ENCODE results near the gene HIVEP3. TPM values are rescaled to one million over a fixed set of nuclear protein-coding genes. Genes with fewer than 3 reads are reported as not detected.

The HIVEP3 gene
- total RNA-seq, 1 experiment from 2014 or later, result 1.4 TPM

DNA sequence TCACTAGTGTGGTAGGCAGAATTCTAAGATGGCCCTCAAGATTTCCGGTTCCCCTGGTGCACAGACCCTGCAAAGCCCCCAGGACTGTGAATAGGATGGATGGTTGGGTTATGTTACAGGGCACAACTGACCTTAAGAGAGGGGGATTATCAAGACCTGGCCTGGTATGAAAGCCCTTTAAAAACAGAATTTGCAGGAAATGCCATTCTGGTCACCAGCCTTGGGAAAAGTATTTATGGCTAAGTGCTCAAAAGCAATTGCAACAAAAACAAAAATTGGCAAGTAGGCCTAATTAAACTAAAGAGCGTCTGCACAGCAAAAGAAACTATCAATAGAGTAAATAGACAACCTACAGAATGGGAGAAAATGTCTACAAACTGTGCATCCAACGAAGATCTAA is 289.6 kb downstream of the HIVEP3 start:
- H3K9me3 ChIP-seq (ENCODE audit: control insufficient read depth, low read depth, low read length), result no peaks in the 10 kb centered on the region
- no CpG with 5 or more reads among the region's 3 CpGs for WGBS (ENCODE audit: extremely low coverage, insufficient read length, low lambda C conversion rate)
- no peak overlapping the region for H3K18ac ChIP-seq (ENCODE audit: insufficient read length, low read depth, low read length)
- no peak overlapping the region for H2BK15ac ChIP-seq (ENCODE audit: low read depth, low read length)
- Mint-ChIP-seq H3K36me3 (ENCODE audit: insufficient read depth in 1 of 3, low read depth in 3 of 3) (no peaks in the 10 kb centered on the region), H3K4me3 (no peak overlapping the region), H3K27me3 (ENCODE audit: low read depth) (peaks cover 2% of the 10 kb centered on the region; the same call in 1 of the 2 replicates), H3K27ac (no peak overlapping the region), H3K9me3 (no peaks in the 10 kb centered on the region), H3K4me1 (peaks cover 4 to 7% of the 10 kb centered on the region in 2 experiments)
- no peak overlapping the region for H4K91ac ChIP-seq (ENCODE audit: insufficient read length, low read depth, low read length)
- H4K20me1 ChIP-seq (ENCODE audit: control insufficient read depth, insufficient read depth, insufficient read length), result no peaks in the 10 kb centered on the region
- no peak overlapping the region for H3K4me2 ChIP-seq (ENCODE audit: insufficient read depth, insufficient read length, low read length)
- H3K56ac ChIP-seq (ENCODE audit: insufficient read length, low read depth, low read length), result no peak overlapping the region
- H3K79me2 ChIP-seq (ENCODE audit: insufficient read depth, low read length), result no peaks in the 10 kb centered on the region
- H3T11ph ChIP-seq (ENCODE audit: low read length), result no peak overlapping the region
- H3K4ac ChIP-seq (ENCODE audit: low read depth, low read length), result no peak overlapping the region
- TF ChIP-seq, protein P1, sequence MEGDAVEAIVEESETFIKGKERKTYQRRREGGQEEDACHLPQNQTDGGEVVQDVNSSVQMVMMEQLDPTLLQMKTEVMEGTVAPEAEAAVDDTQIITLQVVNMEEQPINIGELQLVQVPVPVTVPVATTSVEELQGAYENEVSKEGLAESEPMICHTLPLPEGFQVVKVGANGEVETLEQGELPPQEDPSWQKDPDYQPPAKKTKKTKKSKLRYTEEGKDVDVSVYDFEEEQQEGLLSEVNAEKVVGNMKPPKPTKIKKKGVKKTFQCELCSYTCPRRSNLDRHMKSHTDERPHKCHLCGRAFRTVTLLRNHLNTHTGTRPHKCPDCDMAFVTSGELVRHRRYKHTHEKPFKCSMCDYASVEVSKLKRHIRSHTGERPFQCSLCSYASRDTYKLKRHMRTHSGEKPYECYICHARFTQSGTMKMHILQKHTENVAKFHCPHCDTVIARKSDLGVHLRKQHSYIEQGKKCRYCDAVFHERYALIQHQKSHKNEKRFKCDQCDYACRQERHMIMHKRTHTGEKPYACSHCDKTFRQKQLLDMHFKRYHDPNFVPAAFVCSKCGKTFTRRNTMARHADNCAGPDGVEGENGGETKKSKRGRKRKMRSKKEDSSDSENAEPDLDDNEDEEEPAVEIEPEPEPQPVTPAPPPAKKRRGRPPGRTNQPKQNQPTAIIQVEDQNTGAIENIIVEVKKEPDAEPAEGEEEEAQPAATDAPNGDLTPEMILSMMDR (conservative IDR thresholded peaks at IDR 0.05), result no peak
- no peak overlapping the region for H3K27ac ChIP-seq (ENCODE audit: insufficient read length, low read depth, low read length)
- no peak for DNase-seq
- no peak overlapping the region for H4K5ac ChIP-seq (ENCODE audit: insufficient read length, low read depth, low read length)
- no peak overlapping the region for H2BK5ac ChIP-seq (ENCODE audit: insufficient read length, low read length)
- no peak overlapping the region for H2AFZ ChIP-seq (ENCODE audit: low read length)
- H3K79me1 ChIP-seq (ENCODE audit: insufficient read depth, low read depth, low read length, poor library complexity, severe bottlenecking), result no peaks in the 10 kb centered on the region
- H3K14ac ChIP-seq (ENCODE audit: insufficient read depth, low read length), result no peak overlapping the region
- no peak overlapping the region for H2BK120ac ChIP-seq (ENCODE audit: low read depth, low read length, poor library complexity, severe bottlenecking)
- H3K23ac ChIP-seq (ENCODE audit: insufficient read length, low read depth, low read length), result no peak overlapping the region
- no peak overlapping the region for H2BK12ac ChIP-seq (ENCODE audit: insufficient read length, low read depth, low read length)
- H3K9ac ChIP-seq (ENCODE audit: extremely low read depth, insufficient read length, low read length), result no peak overlapping the region
- H3K27me3 ChIP-seq (ENCODE audit: insufficient read depth, low read length), result no peaks in the 10 kb centered on the region
- no peak overlapping the region for H2AK5ac ChIP-seq (ENCODE audit: insufficient read length, low read length)
- H2BK20ac ChIP-seq (ENCODE audit: low read depth, low read length, poor library complexity, severe bottlenecking), result no peak overlapping the region
- H3K23me2 ChIP-seq (ENCODE audit: insufficient read length, low read depth, low read length, poor library complexity, severe bottlenecking), result no peaks in the 10 kb centered on the region
- H3K4me1 ChIP-seq (ENCODE audit: insufficient read depth, low read length), result no peaks in the 10 kb centered on the region; the same call in 1 of the 2 replicates
- no peak overlapping the region for H4K8ac ChIP-seq (replicated peaks; ENCODE audit: insufficient read length, low read depth, low read length)

Data from H9 (cell line).